B cell (primary cell): ENCODE measurements around the gene PXMP4. TPM values are rescaled to one million over a fixed set of nuclear protein-coding genes. Genes with fewer than 3 reads are reported as not detected.

ENCODE experiments used
- ATAC-seq: fragments of 200-7000 bp; cut with Tn5 transposase; one replicate; pipeline ENCODE4 v1.10.0; 2021; ENCODE audit warnings: low read depth, mild to moderate bottlenecking, moderate number of reproducible peaks, moderate library complexity
- CTCF ChIA-PET: fragments of 350-600 bp; sonication (Branson Sonifier 250); formaldehyde crosslinking; loops from one replicate; lab custom pipeline; 2021; ENCODE audit warnings: antibody characterized with exemption, inconsistent platforms; lab: Charles Lee
- POLR2A ChIA-PET: fragments of 350-600 bp; sonication (Branson Sonifier 250); formaldehyde crosslinking; loops from one replicate; lab custom pipeline; 2021; ENCODE audit warnings: antibody characterized with exemption; lab: Charles Lee
- DNase-seq: peaks from one replicate; pipeline ENCODE4 v3.0.0; 2013
- H2AFZ ChIP-seq: 2 replicates; pipeline ENCODE4 v1.6.1; 2012; ENCODE audit warnings: mild to moderate bottlenecking, low read depth, low read length; ENCODE audit not compliant: insufficient read depth, poor library complexity, severe bottlenecking
- H3K27ac ChIP-seq, 2 donors: 1 replicate in 1 of 2; 2 replicates in 1 of 2; pipeline ENCODE4 v1.5.1; 2012 to 2013; ENCODE audit warnings: low read length in 2 of 2, mild to moderate bottlenecking in 2 of 2, moderate library complexity in 1 of 2
- H3K27me3 ChIP-seq, 4 experiments: fragments of 200-600 bp in 1 of 4; sonication (generic) in 1 of 4; replicated peaks in 1 of 4; 1 replicate in 2 of 4; 2 replicates in 2 of 4; pipeline versions ENCODE4 v1.6.1 to v1.7.0; 2013 to 2016; ENCODE audit warnings: low read length in 3 of 4, mild to moderate bottlenecking in 2 of 4, mixed read lengths in 1 of 4, moderate library complexity in 1 of 4; ENCODE audit not compliant: insufficient read depth in 4 of 4, control insufficient read depth in 3 of 4; ENCODE audit errors: control extremely low read depth in 1 of 4
- H3K36me3 ChIP-seq, 2 experiments: replicated peaks in 1 of 2; 1 replicate in 1 of 2; 2 replicates in 1 of 2; pipeline versions ENCODE4 v1.6.1 to v1.7.1; 2013; ENCODE audit warnings: low read length in 1 of 2; ENCODE audit not compliant: insufficient read depth in 2 of 2, control insufficient read depth in 1 of 2; ENCODE audit errors: control extremely low read depth in 1 of 2, extremely low read depth in 1 of 2
- H3K4me1 ChIP-seq, 2 donors: fragments of 200-600 bp in 1 of 2; sonication (generic) in 1 of 2; 1 replicate in 1 of 2; 2 replicates in 1 of 2; pipeline versions ENCODE4 v1.5.1 to v1.6.1; 2013 to 2017; ENCODE audit warnings: low read length in 2 of 2; ENCODE audit not compliant: control insufficient read depth in 2 of 2, insufficient read depth in 2 of 2
- H3K4me2 ChIP-seq: replicated peaks from 2 replicates; pipeline ENCODE3; 2012; ENCODE audit warnings: mild to moderate bottlenecking, low read depth, low read length; ENCODE audit not compliant: poor library complexity, severe bottlenecking
- H3K4me3 ChIP-seq, 5 experiments: fragments of 200-600 bp in 1 of 5; sonication (generic) in 1 of 5; 1 replicate in 3 of 5; 2 replicates in 2 of 5; pipeline versions ENCODE4 v1.5.1 to v1.7.0; 2011 to 2016; ENCODE audit warnings: low read length in 4 of 5, mild to moderate bottlenecking in 4 of 5, low read depth in 2 of 5, control low read depth in 1 of 5, moderate library complexity in 1 of 5; ENCODE audit not compliant: insufficient read depth in 1 of 5; ENCODE audit errors: control extremely low read depth in 1 of 5, extremely low read depth in 1 of 5
- H3K79me2 ChIP-seq: fragments of 200-600 bp; sonication (generic); one replicate; pipeline ENCODE4 v1.6.0; 2016; ENCODE audit warnings: low read length; ENCODE audit not compliant: control insufficient read depth, insufficient read depth
- H3K9ac ChIP-seq: fragments of 200-600 bp; sonication (generic); 2 replicates; pipeline ENCODE4 v1.6.1; 2017; ENCODE audit warnings: mild to moderate bottlenecking, low read length, moderate library complexity
- H3K9me3 ChIP-seq, 3 donors: one replicate each; pipeline versions ENCODE4 v1.6.1 to v1.7.1; 2013; ENCODE audit warnings: low read length in 2 of 3; ENCODE audit not compliant: control insufficient read depth in 2 of 3, insufficient read depth in 1 of 3; ENCODE audit errors: control extremely low read depth in 1 of 3
- H4K20me1 ChIP-seq: 2 replicates; pipeline ENCODE4 v1.6.0; 2012; ENCODE audit warnings: mild to moderate bottlenecking, low read length; ENCODE audit not compliant: insufficient read depth, control insufficient read depth, poor library complexity, severe bottlenecking
- H3K27ac Mint-ChIP-seq: one replicate; pipeline ENCODE4 v1.8.0; 2021; ENCODE audit warnings: mixed read lengths
- H3K27me3 Mint-ChIP-seq: one replicate; pipeline ENCODE4 v1.8.0; 2021; ENCODE audit warnings: mixed read lengths
- H3K4me1 Mint-ChIP-seq: one replicate; pipeline ENCODE4 v1.8.0; 2021; ENCODE audit warnings: mixed read lengths
- H3K4me3 Mint-ChIP-seq: one replicate; pipeline ENCODE4 v1.8.0; 2021; ENCODE audit warnings: mixed read lengths
- H3K9me3 Mint-ChIP-seq: one replicate; pipeline ENCODE4 v1.8.0; 2022; ENCODE audit warnings: mixed read lengths; ENCODE audit not compliant: insufficient read depth
- CTCF ChIP-seq: fragments of 200-600 bp; IDR thresholded peaks from one replicate; pipeline ENCODE4 v1.8.0; 2022; ENCODE audit warnings: antibody characterized with exemption, mild to moderate bottlenecking
- EZH2 ChIP-seq: IDR thresholded peaks from 2 replicates; pipeline ENCODE4 v1.6.1; 2012; ENCODE audit warnings: borderline replicate concordance, low read depth, mild to moderate bottlenecking, moderate library complexity, low read length; ENCODE audit not compliant: insufficient read depth, poor library complexity, severe bottlenecking
- WGBS: methylation state at CpG from one replicate; pipeline ENCODE4 v1.1.5; 2013; ENCODE audit warnings: missing lambda C conversion rate; ENCODE audit not compliant: insufficient coverage; 5-methylcytosine and 5-hydroxymethylcytosine counted together
- intact Hi-C: fragments of 100-400 bp; cut with micrococcal nuclease; formaldehyde crosslinking; loops from one replicate; pipeline ENCODE4 v1.10.0; 2022
- polyA plus RNA-seq: library from polyadenylated mRNA; depleted of rRNA; stranded (reverse); fragments of >200 nt; gene quantifications from 2 replicates; pipeline ENCODE4 v1.2.3, GENCODE V29; 2012
- total RNA-seq, 2 donors: library from RNA; stranded (reverse); fragments of 120-200 nt in 1 of 2; gene quantifications; 1 replicate in 1 of 2; 2 replicates in 1 of 2; pipeline versions ENCODE4 v1.2.3 to v1.2.4, GENCODE V29; 2013 to 2022

Gene PXMP4
- total and polyA plus RNA-seq, 2 donors (not counting 1 experiment from before 2014, with no cell fraction given) = 5.0 to 6.6 TPM

DNA sequence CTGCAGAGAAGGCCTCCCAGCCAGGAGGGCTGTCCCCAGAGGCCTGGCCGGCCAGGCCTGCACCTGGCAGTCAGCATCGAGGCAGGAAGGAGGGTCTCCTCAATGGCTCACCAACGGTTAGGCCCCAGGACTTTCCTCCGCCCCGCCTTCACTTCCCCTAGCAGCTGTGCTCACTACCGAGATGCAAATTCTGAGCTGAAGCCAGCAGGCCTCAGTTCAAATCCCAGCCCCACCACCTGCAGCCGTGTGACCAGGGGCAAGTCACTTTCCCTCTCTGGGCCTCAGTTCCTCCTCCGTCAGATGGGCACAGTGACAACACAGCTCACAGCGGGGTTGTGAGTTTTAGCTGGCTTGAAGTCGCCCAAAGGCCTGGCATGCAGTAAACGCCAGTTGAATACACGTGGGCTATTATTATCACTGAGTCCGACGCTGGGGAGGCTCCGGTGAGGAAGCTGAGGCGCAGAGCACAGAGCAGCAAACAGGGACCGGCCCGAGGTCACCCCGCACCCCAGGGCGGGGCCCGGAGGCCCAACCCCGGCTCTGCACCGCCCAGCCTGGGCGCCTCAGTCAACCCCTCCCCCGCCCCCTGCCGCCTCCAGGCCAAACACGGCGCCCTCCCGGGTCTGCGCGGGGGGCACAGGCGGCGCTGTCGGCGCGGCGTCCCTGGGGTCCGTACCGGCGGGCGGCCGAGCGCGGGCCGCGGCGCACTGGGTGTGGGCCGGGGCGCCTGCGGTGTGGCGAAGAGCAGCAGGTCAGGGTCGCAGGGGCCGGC lies 34.6 kb downstream of the PXMP4 start:
- H3K4me3 Mint-ChIP-seq = peak overlapping the region; percentile 81
- no peak for TF ChIP-seq CTCF
- no peak for TF ChIP-seq EZH2
- no peaks in the 10 kb centered on the region for H3K27me3 Mint-ChIP-seq
- H3K4me2 ChIP-seq = peak overlapping the region; percentile 96
- no peaks in the 10 kb centered on the region for H3K9me3 Mint-ChIP-seq
- intact Hi-C loops = loop anchor here (1.0 kb wide), 6 partner anchors 11 to 276 kb away; partner anchors contain the start of genes ACTL10, CHMP4B, NECAB3 and PXMP4
- peak overlapping the region; percentile 42 for H3K9ac ChIP-seq
- POLR2A ChIA-PET = interaction anchor here (0.6 to 1.3 kb wide), 4 partner anchors 10 to 98 kb away, joined by 4 to 6 read pairs (median 4); partner anchors contain the start of gene ACTL10
- peaks cover 17 to 23% of the 10 kb centered on the region in 2 donors for H3K4me1 ChIP-seq
- no peaks in the 10 kb centered on the region for H3K9me3 ChIP-seq
- CTCF ChIA-PET = interaction anchor here (0.6 to 1.8 kb wide), 8 partner anchors 13 to 903 kb away, joined by 3 to 7 read pairs (median 4); partner anchors contain the start of gene ACTL10
- ATAC-seq (peak; percentile 19), DNase-seq (peak; percentile 77)
- H3K4me1 Mint-ChIP-seq = peaks cover 30% of the 10 kb centered on the region
- under 1% methylated on average over 53 of the region's 53 CpGs for WGBS
- H3K27ac ChIP-seq = peak overlapping the region; percentile 50 to 65
- H3K4me3 ChIP-seq = peak overlapping the region in 4 of 5 experiments; percentile 28 to 56 (median 40)
- H4K20me1 ChIP-seq = no peaks in the 10 kb centered on the region
- H3K79me2 ChIP-seq = no peaks in the 10 kb centered on the region
- no peaks in the 10 kb centered on the region for H3K27me3 ChIP-seq
- H2AFZ ChIP-seq = peak overlapping the region; percentile 76
- no peaks in the 10 kb centered on the region for H3K36me3 ChIP-seq
- peak overlapping the region; percentile 84 for H3K27ac Mint-ChIP-seq
